GM12891 (cell line): ENCODE measurements around the gene ANKRD55.

ENCODE experiments used
- POLR2A ChIP-seq: IDR thresholded peaks from 2 replicates; pipeline ENCODE4 v1.6.1; 2011; ENCODE audit warnings: low read depth, low read length, control low read depth
- SPI1 ChIP-seq: IDR thresholded peaks from 2 replicates; pipeline ENCODE4 v1.6.1; 2011; ENCODE audit warnings: low read depth, low read length, control low read depth
- TAF1 ChIP-seq: IDR thresholded peaks from 2 replicates; pipeline ENCODE4 v1.6.1; 2011; ENCODE audit warnings: low read depth, low read length, control low read depth

DNA sequence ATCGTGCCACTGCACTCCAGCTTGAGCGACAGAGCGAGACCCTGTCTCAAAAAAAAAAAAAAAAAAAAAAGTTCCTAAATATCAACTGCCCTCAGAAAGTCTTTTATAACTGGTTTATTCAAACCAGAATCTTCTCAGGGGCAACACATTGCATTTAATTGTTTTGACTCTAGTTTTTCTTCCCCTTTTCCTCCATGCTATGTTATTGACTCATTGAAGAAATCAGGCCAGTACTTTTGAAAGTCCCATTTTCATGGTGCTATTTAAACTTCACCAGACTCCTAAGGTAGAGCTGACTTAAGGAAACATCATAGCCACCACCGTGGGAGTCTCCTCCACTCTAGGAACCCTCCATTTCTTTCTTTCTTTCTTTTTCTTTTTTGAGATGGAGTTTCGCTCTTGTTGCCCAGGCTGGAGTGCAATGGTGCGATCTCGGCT lies 155.3 kb downstream of the ANKRD55 start:
- TF ChIP-seq TAF1 (no peak), SPI1 (no peak), POLR2A (no peak)
